Prostate gland (tissue), 2 donors: ENCODE measurements around the gene ZNF385D.

Experiments used
- POLR2AphosphoS5 ChIP-seq: sonication (generic); formaldehyde crosslinking; IDR thresholded peaks from one replicate; pipeline ENCODE4 v1.6.1; 2017; ENCODE audit warnings: antibody characterized with exemption
- TF ChIP-seq, protein P1 (sequence below), 4 experiments: fragments of 200-600 bp in 2 of 4; fragments of 450-650 bp in 2 of 4; sonication (generic) in 2 of 4; IDR thresholded peaks; 1 replicate in 3 of 4; 2 replicates in 1 of 4; pipeline ENCODE4 v1.5.1; 2016 to 2019; ENCODE audit warnings: antibody characterized with exemption in 4 of 4, mild to moderate bottlenecking in 2 of 4, moderate library complexity in 2 of 4

- TF ChIP-seq POLR2AphosphoS5: no peak
- TF ChIP-seq, protein P1, sequence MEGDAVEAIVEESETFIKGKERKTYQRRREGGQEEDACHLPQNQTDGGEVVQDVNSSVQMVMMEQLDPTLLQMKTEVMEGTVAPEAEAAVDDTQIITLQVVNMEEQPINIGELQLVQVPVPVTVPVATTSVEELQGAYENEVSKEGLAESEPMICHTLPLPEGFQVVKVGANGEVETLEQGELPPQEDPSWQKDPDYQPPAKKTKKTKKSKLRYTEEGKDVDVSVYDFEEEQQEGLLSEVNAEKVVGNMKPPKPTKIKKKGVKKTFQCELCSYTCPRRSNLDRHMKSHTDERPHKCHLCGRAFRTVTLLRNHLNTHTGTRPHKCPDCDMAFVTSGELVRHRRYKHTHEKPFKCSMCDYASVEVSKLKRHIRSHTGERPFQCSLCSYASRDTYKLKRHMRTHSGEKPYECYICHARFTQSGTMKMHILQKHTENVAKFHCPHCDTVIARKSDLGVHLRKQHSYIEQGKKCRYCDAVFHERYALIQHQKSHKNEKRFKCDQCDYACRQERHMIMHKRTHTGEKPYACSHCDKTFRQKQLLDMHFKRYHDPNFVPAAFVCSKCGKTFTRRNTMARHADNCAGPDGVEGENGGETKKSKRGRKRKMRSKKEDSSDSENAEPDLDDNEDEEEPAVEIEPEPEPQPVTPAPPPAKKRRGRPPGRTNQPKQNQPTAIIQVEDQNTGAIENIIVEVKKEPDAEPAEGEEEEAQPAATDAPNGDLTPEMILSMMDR (IDR thresholded peaks at IDR 0.05): no peak
Measured at GRCh38 chr3:21691036-21691435, 60.0 kb downstream of the ZNF385D start.
